ENCODE data around the gene TCF3.
"Not testable (repeated sequence)": the region's sequence is repeated elsewhere in the genome, so short reads cannot be mapped to it uniquely, and the experiment has no call there.

The TCF3 gene

GRCh38 chr19:1650650-1651567 lies 1.5 kb downstream of the TCF3 start:
- DNase-seq, result peak; percentile 34

GRCh38 chr19:1649706-1650649 lies 2.4 kb downstream of the TCF3 start:
- no peak for DNase-seq

- no peak for DNase-seq
Observed at GRCh38 chr19:1648920-1649541, 3.4 kb downstream of the TCF3 start.

- no peak for DNase-seq
Observed at GRCh38 chr19:1648459-1648849, 4.0 kb downstream of the TCF3 start.

- no peak for DNase-seq
Observed at GRCh38 chr19:1647501-1648458, 4.6 kb downstream of the TCF3 start.

- no peak for DNase-seq
Observed at GRCh38 chr19:1646659-1647453, 5.6 kb downstream of the TCF3 start.

GRCh38 chr19:1646149-1646548 lies 6.3 kb downstream of the TCF3 start:
- DNase-seq, result no peak

GRCh38 chr19:1645299-1645698 lies 7.1 kb downstream of the TCF3 start:
- no peak for DNase-seq

- no peak for DNase-seq
Observed at GRCh38 chr19:1644070-1644469, 8.3 kb downstream of the TCF3 start.

GRCh38 chr19:1640893-1641448 lies 11.4 kb downstream of the TCF3 start:
- not testable (repeated sequence) for DNase-seq

- no peak for DNase-seq
Observed at GRCh38 chr19:1636325-1637236, 15.8 kb downstream of the TCF3 start.

- DNase-seq, result no peak
Observed at GRCh38 chr19:1634938-1635243, 17.5 kb downstream of the TCF3 start.

GRCh38 chr19:1634242-1634937 lies 18.0 kb downstream of the TCF3 start:
- no peak for DNase-seq

- no peak for DNase-seq
Observed at GRCh38 chr19:1633269-1633826, 19.1 kb downstream of the TCF3 start.

- no peak for DNase-seq
Observed at GRCh38 chr19:1632462-1633268, 19.8 kb downstream of the TCF3 start.

GRCh38 chr19:1631557-1632100 lies 20.8 kb downstream of the TCF3 start:
- DNase-seq, result no peak

GRCh38 chr19:1630811-1631210 lies 21.6 kb downstream of the TCF3 start:
- no peak for DNase-seq

- DNase-seq, result no peak
Observed at GRCh38 chr19:1630012-1630411, 22.4 kb downstream of the TCF3 start.
